AG08396 (cell line): Measurements from ENCODE around the gene PRKAG2.

ENCODE experiments used
- DNase-seq: peaks from one replicate; pipeline ENCODE4 v3.0.0; 2012; ENCODE audit warnings: low spot score, mixed read lengths

Gene PRKAG2

GRCh38 chr7:151692721-151693120 lies 184.2 kb downstream of the PRKAG2 start:
- no peak for DNase-seq

- no peak for DNase-seq
Observed at GRCh38 chr7:151691449-151691848, 185.5 kb downstream of the PRKAG2 start.

- no peak for DNase-seq
Observed at GRCh38 chr7:151690606-151691005, 186.3 kb downstream of the PRKAG2 start.

- DNase-seq, result no peak
Observed at GRCh38 chr7:151689196-151689971, 187.5 kb downstream of the PRKAG2 start.

GRCh38 chr7:151688236-151688780 lies 188.6 kb downstream of the PRKAG2 start:
- DNase-seq, result no peak

- peak; percentile 97 for DNase-seq
Observed at GRCh38 chr7:151687523-151688235, 189.2 kb downstream of the PRKAG2 start.

- DNase-seq, result no peak
Observed at GRCh38 chr7:151686826-151687225, 190.1 kb downstream of the PRKAG2 start.

- no peak for DNase-seq
Observed at GRCh38 chr7:151686016-151686766, 190.7 kb downstream of the PRKAG2 start.

- DNase-seq, result no peak
Observed at GRCh38 chr7:151684408-151685175, 192.3 kb downstream of the PRKAG2 start.

GRCh38 chr7:151683615-151684407 lies 193.1 kb downstream of the PRKAG2 start:
- no peak for DNase-seq

- DNase-seq, result no peak
Observed at GRCh38 chr7:151682831-151683614, 193.9 kb downstream of the PRKAG2 start.

- DNase-seq, result no peak
Observed at GRCh38 chr7:151681726-151682125, 195.2 kb downstream of the PRKAG2 start.

- peak; percentile 42 for DNase-seq
Observed at GRCh38 chr7:151680810-151681209, 196.1 kb downstream of the PRKAG2 start.

GRCh38 chr7:151679881-151680612 lies 196.9 kb downstream of the PRKAG2 start:
- no peak for DNase-seq

- DNase-seq, result no peak
Observed at GRCh38 chr7:151679071-151679708, 197.7 kb downstream of the PRKAG2 start.

GRCh38 chr7:151678227-151678604 lies 198.7 kb downstream of the PRKAG2 start:
- DNase-seq, result no peak

- no peak for DNase-seq
Observed at GRCh38 chr7:151677581-151678226, 199.2 kb downstream of the PRKAG2 start.

GRCh38 chr7:151676759-151677158 lies 200.2 kb downstream of the PRKAG2 start:
- no peak for DNase-seq
